Thoracic aorta (tissue), 2 donors: Measurements from ENCODE around the gene SHMT1. TPM values are rescaled to one million over a fixed set of nuclear protein-coding genes. Genes with fewer than 3 reads are reported as not detected.

Experiments used
- ATAC-seq: fragments of 150-250 bp; one replicate; pipeline ENCODE4 v1.8.0; 2017; ENCODE audit warnings: low read depth; ENCODE audit not compliant: insufficient number of reproducible peaks, low FRiP score
- DNase-seq: peaks from one replicate; pipeline ENCODE4 v3.0.0-alpha.2; 2020; ENCODE audit warnings: low spot score
- H3K27ac ChIP-seq, 2 donors: fragments of 200-600 bp; sonication (generic); 1 replicate in 1 of 2; 2 replicates in 1 of 2; pipeline ENCODE4 v1.5.1; 2016; ENCODE audit warnings: mild to moderate bottlenecking in 2 of 2, moderate library complexity in 2 of 2
- H3K27me3 ChIP-seq: fragments of 200-600 bp; sonication (generic); replicated peaks from 2 replicates; pipeline ENCODE4 v1.6.0; 2016; ENCODE audit warnings: mild to moderate bottlenecking; ENCODE audit not compliant: insufficient read depth
- H3K36me3 ChIP-seq: fragments of 200-600 bp; sonication (generic); one replicate; pipeline ENCODE4 v1.5.1; 2016
- H3K4me1 ChIP-seq, 2 donors: fragments of 200-600 bp; sonication (generic); 1 replicate in 1 of 2; 2 replicates in 1 of 2; pipeline versions ENCODE4 v1.5.1 to v1.6.0; 2016; ENCODE audit warnings: low read depth in 2 of 2, mild to moderate bottlenecking in 1 of 2; ENCODE audit not compliant: control insufficient read depth in 1 of 2
- H3K4me3 ChIP-seq: fragments of 200-600 bp; sonication (generic); 2 replicates; pipeline ENCODE4 v1.5.1; 2016; ENCODE audit warnings: mild to moderate bottlenecking
- H3K9me3 ChIP-seq: fragments of 200-600 bp; sonication (generic); 2 replicates; pipeline ENCODE4 v1.5.1; 2016
- total RNA-seq, 2 donors: library from RNA; depleted of rRNA; stranded (reverse); fragments of >200 nt; gene quantifications; one replicate each; pipeline versions ENCODE4 v1.1.0 to v1.2.3, GENCODE V29; 2016
- TF ChIP-seq, protein P1 (sequence below): fragments of 200-600 bp; sonication (generic); IDR thresholded peaks from one replicate; pipeline ENCODE4 v1.5.1; 2019; ENCODE audit warnings: antibody characterized with exemption

The SHMT1 gene
- total RNA-seq, 2 donors from 2014 or later: 15.9 to 28.0 TPM

GRCh38 chr17:18320301-18320700 is 43.0 kb downstream of the SHMT1 start:
- DNase-seq (no peak), ATAC-seq (no peak)
- Histone ChIP-seq H3K27me3 (no peaks in the 10 kb centered on the region), H3K36me3 (peaks cover 23% of the 10 kb centered on the region), H3K9me3 (no peaks in the 10 kb centered on the region), H3K27ac (no peak overlapping the region), H3K4me3 (no peak overlapping the region), H3K4me1 (peaks cover 22 to 49% of the 10 kb centered on the region in 2 donors)
- TF ChIP-seq, protein P1, sequence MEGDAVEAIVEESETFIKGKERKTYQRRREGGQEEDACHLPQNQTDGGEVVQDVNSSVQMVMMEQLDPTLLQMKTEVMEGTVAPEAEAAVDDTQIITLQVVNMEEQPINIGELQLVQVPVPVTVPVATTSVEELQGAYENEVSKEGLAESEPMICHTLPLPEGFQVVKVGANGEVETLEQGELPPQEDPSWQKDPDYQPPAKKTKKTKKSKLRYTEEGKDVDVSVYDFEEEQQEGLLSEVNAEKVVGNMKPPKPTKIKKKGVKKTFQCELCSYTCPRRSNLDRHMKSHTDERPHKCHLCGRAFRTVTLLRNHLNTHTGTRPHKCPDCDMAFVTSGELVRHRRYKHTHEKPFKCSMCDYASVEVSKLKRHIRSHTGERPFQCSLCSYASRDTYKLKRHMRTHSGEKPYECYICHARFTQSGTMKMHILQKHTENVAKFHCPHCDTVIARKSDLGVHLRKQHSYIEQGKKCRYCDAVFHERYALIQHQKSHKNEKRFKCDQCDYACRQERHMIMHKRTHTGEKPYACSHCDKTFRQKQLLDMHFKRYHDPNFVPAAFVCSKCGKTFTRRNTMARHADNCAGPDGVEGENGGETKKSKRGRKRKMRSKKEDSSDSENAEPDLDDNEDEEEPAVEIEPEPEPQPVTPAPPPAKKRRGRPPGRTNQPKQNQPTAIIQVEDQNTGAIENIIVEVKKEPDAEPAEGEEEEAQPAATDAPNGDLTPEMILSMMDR: no peak

- Histone ChIP-seq H3K4me1 (peaks cover 22 to 49% of the 10 kb centered on the region in 2 donors), H3K4me3 (no peak overlapping the region)
Measured at GRCh38 chr17:18319604-18320256, 43.6 kb downstream of the SHMT1 start.

GRCh38 chr17:18318771-18319450 is 44.4 kb downstream of the SHMT1 start:
- Histone ChIP-seq H3K36me3 (peaks cover 15% of the 10 kb centered on the region), H3K4me1 (peaks cover 24 to 51% of the 10 kb centered on the region in 2 donors)

More at GRCh38 chr17:18319604-18320256, 43.6 kb downstream of the SHMT1 start:
- no peaks in the 10 kb centered on the region for H3K9me3 ChIP-seq
- H3K27ac ChIP-seq: no peak overlapping the region
- no peaks in the 10 kb centered on the region for H3K27me3 ChIP-seq
- DNase-seq: no peak
- no peak for ATAC-seq
- H3K36me3 ChIP-seq: peaks cover 23% of the 10 kb centered on the region
- TF ChIP-seq, protein P1: no peak

GRCh38 chr17:18318117-18318516 is 45.2 kb downstream of the SHMT1 start:
- Histone ChIP-seq H3K9me3 (no peaks in the 10 kb centered on the region), H3K4me3 (peak overlapping the region; percentile 18), H3K27ac (no peak overlapping the region), H3K36me3 (peaks cover 8% of the 10 kb centered on the region), H3K4me1 (peaks cover 31 to 59% of the 10 kb centered on the region in 2 donors), H3K27me3 (no peaks in the 10 kb centered on the region)
- ATAC-seq (no peak), DNase-seq (no peak)
- TF ChIP-seq, protein P1: no peak

More at GRCh38 chr17:18318771-18319450, 44.4 kb downstream of the SHMT1 start:
- DNase-seq: no peak
- peak overlapping the region; percentile 18 for H3K4me3 ChIP-seq
- no peaks in the 10 kb centered on the region for H3K9me3 ChIP-seq
- ATAC-seq: no peak
- H3K27ac ChIP-seq: no peak overlapping the region
- TF ChIP-seq, protein P1: no peak
- no peaks in the 10 kb centered on the region for H3K27me3 ChIP-seq

DNA sequence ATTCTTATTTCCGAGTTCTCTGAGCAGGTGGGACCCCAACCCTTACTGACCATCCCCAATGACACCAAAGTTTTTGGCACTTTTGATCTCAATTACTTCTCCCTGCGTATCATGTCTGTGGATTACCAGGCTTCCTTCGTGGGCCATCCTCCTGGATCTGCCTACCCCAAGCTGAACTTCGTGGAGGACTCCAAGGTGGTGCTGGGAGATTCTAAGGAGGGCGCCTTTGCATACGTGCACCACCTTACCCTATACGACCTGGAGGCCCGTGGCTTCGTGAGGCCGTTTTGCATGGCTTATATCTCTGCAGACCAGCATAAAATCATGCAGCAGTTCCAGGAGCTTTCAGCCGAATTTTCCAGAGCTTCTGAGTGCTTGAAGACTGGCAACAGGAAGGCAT is 47.4 kb downstream of the SHMT1 start:
- TF ChIP-seq, protein P1: no peak
- H3K9me3 ChIP-seq: no peaks in the 10 kb centered on the region
- H3K4me1 ChIP-seq: peaks cover 31 to 71% of the 10 kb centered on the region in 2 donors
- H3K4me3 ChIP-seq: peak overlapping the region; percentile 91
- no peaks in the 10 kb centered on the region for H3K27me3 ChIP-seq
- ATAC-seq (no peak), DNase-seq (no peak)
- H3K27ac ChIP-seq: peak overlapping the region; percentile 87 to 91
- no peaks in the 10 kb centered on the region for H3K36me3 ChIP-seq
